ENCODE measurements around the gene P2RY8.

GRCh38 chrX:1425381-1425780 lies 111.6 kb downstream of the P2RY8 start:
- no peak for TF ChIP-seq TCF12 (IDR thresholded peaks at IDR 0.05; ENCODE audit: low read depth, low read length)
- no peak for TF ChIP-seq CTCF (IDR thresholded peaks at IDR 0.05 in 2 of 3, conservative IDR thresholded peaks at IDR 0.05 in 1 of 3; ENCODE audit: control insufficient read depth in 2 of 3, extremely low read depth in 1 of 3, insufficient read depth in 1 of 3, low read depth in 3 of 3, low read length in 3 of 3)
- no peak for TF ChIP-seq MTA3 (IDR thresholded peaks at IDR 0.05; ENCODE audit: borderline replicate concordance, low read length)
- no peak for TF ChIP-seq HDAC2 (IDR thresholded peaks at IDR 0.05)
- TF ChIP-seq CBFB (IDR thresholded peaks at IDR 0.05; ENCODE audit: low read depth): no peak
- no peak for TF ChIP-seq NFIC (IDR thresholded peaks at IDR 0.05; ENCODE audit: low read depth, low read length)
- no peak for TF ChIP-seq YY1 (IDR thresholded peaks at IDR 0.05; ENCODE audit: low read depth, low read length)
- no peak for TF ChIP-seq NFYB (IDR thresholded peaks at IDR 0.05; ENCODE audit: insufficient read depth, low read depth, low read length)
- no peak for TF ChIP-seq NR2C1 (IDR thresholded peaks at IDR 0.05)
- TF ChIP-seq GABPA (IDR thresholded peaks at IDR 0.05; ENCODE audit: low read depth): no peak
- no peak for TF ChIP-seq ETV6 (conservative IDR thresholded peaks at IDR 0.05 in 1 of 2, IDR thresholded peaks at IDR 0.05 in 1 of 2; ENCODE audit: borderline replicate concordance in 1 of 2, low read depth in 1 of 2)
- TF ChIP-seq EZH2 (IDR thresholded peaks at IDR 0.05; ENCODE audit: borderline replicate concordance, control insufficient read depth, low read depth, low read length): no peak
- no peak for TF ChIP-seq MEF2B (IDR thresholded peaks at IDR 0.05; ENCODE audit: partially characterized antibody, poor library complexity, severe bottlenecking)
